K562 (cell line): ENCODE data around the gene DLG4. TPM values are rescaled to one million over a fixed set of nuclear protein-coding genes. Genes with fewer than 3 reads are reported as not detected.

Source experiments
- ATF3 ChIP-seq, 2 experiments: fragments of 450-650 bp in 1 of 2; sonication (generic) in 1 of 2; formaldehyde crosslinking in 1 of 2; IDR thresholded peaks in 1 of 2; conservative IDR thresholded peaks in 1 of 2; 2 replicates each; pipeline versions ENCODE4 v1.6.1 to v1.8.1; 2016 to 2023; ENCODE audit warnings: mild to moderate bottlenecking in 2 of 2, moderate library complexity in 2 of 2, inconsistent platforms in 1 of 2, missing genetic modification reagents in 1 of 2
- CHD7 ChIP-seq: fragments of 200-600 bp; sonication (generic); IDR thresholded peaks from one replicate; pipeline ENCODE4 v1.6.1; 2012; ENCODE audit warnings: mild to moderate bottlenecking, low read depth, low read length, inconsistent platforms
- NFATC3 ChIP-seq: fragments of 450-650 bp; IDR thresholded peaks from 2 replicates; pipeline ENCODE4 v1.6.1; 2017; ENCODE audit warnings: mild to moderate bottlenecking
- NFIC ChIP-seq: fragments of 450-650 bp; IDR thresholded peaks from 2 replicates; pipeline ENCODE4 v1.6.1; 2017; ENCODE audit warnings: mild to moderate bottlenecking, inconsistent platforms
- POLR2H ChIP-seq: IDR thresholded peaks from 2 replicates; pipeline ENCODE4 v1.6.1; 2016; ENCODE audit warnings: missing genetic modification characterization, low read depth, mild to moderate bottlenecking, control low read depth, missing compliant biosample characterization, moderate library complexity
- SMC3 ChIP-seq: conservative IDR thresholded peaks from 2 replicates; pipeline ENCODE4 v1.6.1; 2011; ENCODE audit warnings: low read depth, low read length, improper control_type of control experiment; ENCODE audit not compliant: insufficient read depth
- TAF1 ChIP-seq: IDR thresholded peaks from 2 replicates; pipeline ENCODE4 v1.6.1; 2011; ENCODE audit warnings: mild to moderate bottlenecking, low read length, moderate library complexity; ENCODE audit not compliant: insufficient read depth, control insufficient read depth, severe bottlenecking; ENCODE audit errors: extremely low read depth
- XRCC3 ChIP-seq: fragments of 450-650 bp; IDR thresholded peaks from 2 replicates; pipeline ENCODE4 v1.6.1; 2017; ENCODE audit warnings: mild to moderate bottlenecking, moderate library complexity
- ZBTB43 ChIP-seq: sonication (generic); formaldehyde crosslinking; IDR thresholded peaks from 2 replicates; pipeline ENCODE4 v1.8.0; 2023; ENCODE audit warnings: mild to moderate bottlenecking, missing genetic modification reagents
- ZNF23 ChIP-seq: fragments of 250-450 bp; sonication (Bioruptor Pico); IDR thresholded peaks from 2 replicates; pipeline ENCODE4 v1.4.0; 2020; ENCODE audit warnings: mild to moderate bottlenecking
- polyA plus RNA-seq, 8 experiments: library from polyadenylated mRNA; depleted of rRNA in 4 of 8; stranded (reverse) in 5 of 8; unstranded in 3 of 8; fragments of >200 nt; fragmentation: Nextera tagmentation in 2 of 8; fragmentation: Illumina TruSeq in 1 of 8; extraction: Ambion mirVana in 2 of 8; extraction: Trizol in 1 of 8; gene quantifications; 2 replicates each; pipeline versions ENCODE4 v1.2.1 to v1.2.3, GENCODE V29; 2011 to 2014; ENCODE audit warnings: inconsistent platforms in 1 of 8, missing spikeins in 1 of 8
- total RNA-seq, 7 experiments: library from RNA; depleted of rRNA in 6 of 7; stranded (reverse); fragments of >200 nt in 6 of 7; fragmentation: Illumina TruSeq in 2 of 7; extraction: Trizol in 2 of 7; gene quantifications; 2 replicates each; pipeline versions ENCODE4 v1.2.1 to v1.2.3, GENCODE V29; 2011 to 2021; ENCODE audit warnings: low replicate concordance in 1 of 7
- TF ChIP-seq, protein P1 (sequence below): fragments of 450-650 bp; IDR thresholded peaks from 2 replicates; pipeline ENCODE4 v1.6.1; 2016; ENCODE audit warnings: borderline replicate concordance

DLG4 gene
- total and polyA plus RNA-seq, 9 of the 15 experiments (the other 6 are each of a cell fraction or from before 2014, with no cell fraction given), result 0.03 to 12.0 (median 4.1) TPM

DNA sequence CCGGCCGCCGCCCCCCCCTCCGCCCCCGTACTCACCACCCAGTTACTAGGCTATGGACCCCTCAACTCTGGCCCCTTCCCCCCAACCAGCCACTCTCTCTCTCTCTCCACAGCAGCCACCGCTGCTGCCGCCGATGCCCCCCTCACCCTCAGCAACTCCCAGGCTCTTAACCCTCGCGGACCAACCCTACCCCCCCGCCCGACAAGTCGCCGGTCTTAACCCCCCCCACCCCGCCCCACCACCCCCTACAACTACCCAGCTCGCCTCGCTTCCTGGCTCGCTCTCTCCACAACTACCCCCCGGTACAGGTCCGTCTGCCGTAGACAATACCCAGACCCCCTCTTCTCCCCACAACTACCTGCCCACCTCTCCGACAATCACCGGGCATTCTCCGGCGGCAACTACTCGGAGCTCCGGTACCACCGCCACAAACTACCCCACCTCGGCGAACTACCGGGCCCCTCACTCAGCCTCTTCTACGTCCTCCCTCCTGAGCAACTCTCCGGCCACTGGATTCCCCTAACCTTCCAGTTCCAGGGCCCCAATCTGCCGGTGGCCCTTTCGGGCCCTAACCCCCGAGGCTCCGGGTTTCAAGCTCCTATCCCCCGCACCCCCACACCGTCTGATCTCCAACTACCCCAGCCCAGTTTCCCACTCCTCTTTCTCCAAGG is 18.9 kb upstream of the DLG4 start (continued):
- TF ChIP-seq ZBTB43 (CRISPR knock-in tag), result no peak
- no peak for TF ChIP-seq NFIC
- no peak for TF ChIP-seq POLR2H (tag)
- TF ChIP-seq, protein P1, sequence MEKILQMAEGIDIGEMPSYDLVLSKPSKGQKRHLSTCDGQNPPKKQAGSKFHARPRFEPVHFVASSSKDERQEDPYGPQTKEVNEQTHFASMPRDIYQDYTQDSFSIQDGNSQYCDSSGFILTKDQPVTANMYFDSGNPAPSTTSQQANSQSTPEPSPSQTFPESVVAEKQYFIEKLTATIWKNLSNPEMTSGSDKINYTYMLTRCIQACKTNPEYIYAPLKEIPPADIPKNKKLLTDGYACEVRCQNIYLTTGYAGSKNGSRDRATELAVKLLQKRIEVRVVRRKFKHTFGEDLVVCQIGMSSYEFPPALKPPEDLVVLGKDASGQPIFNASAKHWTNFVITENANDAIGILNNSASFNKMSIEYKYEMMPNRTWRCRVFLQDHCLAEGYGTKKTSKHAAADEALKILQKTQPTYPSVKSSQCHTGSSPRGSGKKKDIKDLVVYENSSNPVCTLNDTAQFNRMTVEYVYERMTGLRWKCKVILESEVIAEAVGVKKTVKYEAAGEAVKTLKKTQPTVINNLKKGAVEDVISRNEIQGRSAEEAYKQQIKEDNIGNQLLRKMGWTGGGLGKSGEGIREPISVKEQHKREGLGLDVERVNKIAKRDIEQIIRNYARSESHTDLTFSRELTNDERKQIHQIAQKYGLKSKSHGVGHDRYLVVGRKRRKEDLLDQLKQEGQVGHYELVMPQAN, result no peak
- no peak for TF ChIP-seq CHD7
- no peak for TF ChIP-seq XRCC3
- TF ChIP-seq SMC3, result no peak
- TF ChIP-seq ATF3 (IDR thresholded peaks at IDR 0.05), result no peak
- TF ChIP-seq ATF3 (CRISPR knock-in tag; conservative IDR thresholded peaks at IDR 0.05), result no peak
- no peak for TF ChIP-seq NFATC3
- peak; percentile 31 for TF ChIP-seq TAF1
- no peak for TF ChIP-seq ZNF23 (CRISPR knock-in tag)
